GM11168 (cell line): Measurements from ENCODE around the gene MYO10.
"Not testable (repeated sequence)": the region's sequence is repeated elsewhere in the genome, so short reads cannot be mapped to it uniquely, and the experiment has no call there.

ENCODE experiments used
- in situ Hi-C: fragments of 300-500 bp; cut with MboI; formaldehyde crosslinking; loops from one replicate; pipeline ENCODE4 v1.12.0; 2022; ENCODE audit warnings: low sequenced_read_pairs; ENCODE audit not compliant: unreplicated experiment

Gene MYO10

DNA sequence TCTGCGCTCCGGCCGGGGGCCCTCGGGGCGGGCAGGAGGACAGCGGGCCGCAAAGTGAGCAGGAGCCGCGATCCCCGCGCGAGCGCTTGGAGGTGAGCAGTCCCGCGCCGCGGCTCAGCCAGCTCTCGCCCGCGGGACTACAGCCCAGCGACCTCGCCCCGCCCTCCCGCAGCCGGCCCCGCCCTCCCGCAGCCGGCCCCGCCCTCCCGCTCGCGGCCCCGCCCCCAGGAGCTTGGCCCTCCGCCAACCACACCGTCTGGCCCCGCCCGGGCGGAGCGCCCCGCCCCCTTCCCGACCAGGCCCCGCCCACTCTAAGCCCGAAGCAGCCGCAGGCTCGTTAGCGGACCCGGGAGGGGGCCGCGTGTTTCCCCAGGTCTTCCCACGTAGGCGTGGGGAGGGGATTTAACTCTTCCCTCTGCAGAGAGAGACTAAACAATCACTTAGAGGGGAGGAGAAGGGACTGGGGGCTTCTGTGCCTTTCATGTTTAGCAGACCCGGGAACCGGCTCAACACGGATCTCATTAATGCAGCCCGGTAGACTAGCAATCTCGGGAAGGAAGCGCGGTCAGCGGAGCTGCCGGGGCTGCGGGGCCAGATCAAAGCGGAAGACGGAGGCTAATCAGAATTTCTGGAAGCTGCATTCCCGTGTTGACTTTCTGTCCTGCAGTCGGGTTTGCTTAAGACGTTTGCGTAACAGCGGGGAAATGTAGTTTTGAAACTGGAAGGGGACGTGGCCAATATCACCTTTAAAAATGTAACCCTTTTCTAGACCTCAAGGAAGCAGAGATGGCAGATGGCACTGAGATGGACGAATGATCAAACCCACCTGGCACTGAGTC is at the start of gene MYO10:
TSS of gene MYO10 (minus strand) at position 139 of the 839 bp plus-strand sequence. CDS start 480 bp downstream, outside the sequence.
- in situ Hi-C loops = no loop called here

DNA sequence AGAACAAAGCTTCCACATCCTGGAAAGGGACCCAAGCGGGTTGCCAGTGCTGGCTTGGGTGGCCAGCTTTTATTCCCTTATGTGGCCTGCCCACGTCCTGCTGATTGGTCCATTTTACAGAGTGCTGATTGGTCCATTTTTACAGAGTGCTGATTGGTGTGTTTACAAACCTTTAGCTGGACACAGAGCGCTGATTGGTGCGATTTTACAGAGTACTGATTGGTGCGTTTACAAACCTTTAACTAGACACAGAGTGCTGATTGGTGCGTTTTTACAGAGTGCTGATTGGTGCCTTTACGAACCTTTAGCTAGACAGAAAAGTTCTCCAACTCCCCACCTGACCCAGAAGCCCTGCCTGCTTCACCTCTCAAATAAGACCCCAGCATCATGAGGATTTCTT is 49.2 kb upstream of the MYO10 start:
- in situ Hi-C loops = not testable (repeated sequence)

DNA sequence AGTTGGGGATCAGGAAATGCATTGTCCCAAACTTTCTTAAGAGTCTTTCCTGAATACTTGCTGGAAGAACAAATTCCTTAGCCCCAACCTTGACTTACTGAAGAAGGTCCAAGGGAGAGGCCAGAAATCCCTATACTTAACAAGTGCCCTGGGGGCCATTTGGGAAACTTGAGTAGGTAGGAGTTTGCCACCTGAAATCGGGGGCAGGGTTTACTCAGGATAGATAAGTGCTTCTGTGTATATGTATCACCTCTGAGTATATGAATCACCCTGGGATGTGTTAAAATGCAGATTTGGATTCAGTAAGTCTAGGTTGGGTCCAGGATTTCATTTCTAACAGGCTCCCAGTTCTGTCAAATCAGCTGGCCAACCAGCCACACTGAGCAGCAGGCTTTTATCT is 47.9 kb upstream of the MYO10 start:
- in situ Hi-C loops = no loop called here

DNA sequence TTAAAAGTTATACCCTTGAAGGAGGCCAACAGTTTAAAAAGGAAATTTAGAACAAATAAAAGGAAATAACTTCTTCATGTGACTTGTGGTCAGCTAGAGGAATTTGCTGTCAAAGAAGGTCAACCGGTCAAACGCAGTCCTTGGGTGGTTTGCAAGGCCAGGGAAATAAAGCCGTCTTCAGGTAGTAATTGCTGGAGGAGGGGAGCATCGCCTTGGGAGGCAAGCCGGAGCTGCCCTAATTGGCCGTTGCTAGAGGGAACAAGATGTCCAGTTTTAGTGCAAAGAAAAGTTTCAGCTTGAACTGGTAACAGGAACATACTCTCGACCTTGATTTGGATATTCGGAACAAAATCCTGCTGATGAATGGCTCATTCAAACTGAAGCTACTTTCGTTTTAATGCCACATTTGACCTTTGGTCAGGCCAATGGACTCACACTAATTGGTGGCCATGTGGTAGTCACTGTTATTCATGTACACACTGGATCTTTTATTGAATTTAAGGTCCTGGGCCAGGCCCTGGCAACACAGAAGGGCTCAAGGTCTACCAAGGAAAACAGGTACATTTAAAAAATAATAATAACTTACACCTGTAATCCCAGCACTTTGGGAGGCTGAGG is 47.0 kb upstream of the MYO10 start:
- in situ Hi-C loops = no loop called here

DNA sequence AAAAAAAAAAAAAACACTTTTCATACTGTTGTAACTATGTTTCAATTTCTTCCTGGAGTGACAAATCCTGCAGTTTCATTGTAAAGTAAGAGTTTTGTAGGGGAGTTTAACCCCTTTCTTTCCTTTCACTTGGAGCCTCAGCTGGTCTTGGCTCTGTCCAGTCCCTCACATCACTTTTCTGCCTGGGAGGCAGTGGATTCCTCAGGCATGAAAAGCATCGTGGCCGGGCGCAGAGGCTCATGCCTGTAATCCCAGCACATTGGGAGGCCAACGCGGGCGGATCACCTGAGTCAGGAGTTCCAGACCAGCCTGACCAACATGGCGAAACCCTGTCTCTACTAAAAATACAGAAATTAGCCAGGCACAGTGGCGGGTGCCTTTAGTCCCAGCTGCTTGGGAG is 45.6 kb upstream of the MYO10 start:
- in situ Hi-C loops = no loop called here

DNA sequence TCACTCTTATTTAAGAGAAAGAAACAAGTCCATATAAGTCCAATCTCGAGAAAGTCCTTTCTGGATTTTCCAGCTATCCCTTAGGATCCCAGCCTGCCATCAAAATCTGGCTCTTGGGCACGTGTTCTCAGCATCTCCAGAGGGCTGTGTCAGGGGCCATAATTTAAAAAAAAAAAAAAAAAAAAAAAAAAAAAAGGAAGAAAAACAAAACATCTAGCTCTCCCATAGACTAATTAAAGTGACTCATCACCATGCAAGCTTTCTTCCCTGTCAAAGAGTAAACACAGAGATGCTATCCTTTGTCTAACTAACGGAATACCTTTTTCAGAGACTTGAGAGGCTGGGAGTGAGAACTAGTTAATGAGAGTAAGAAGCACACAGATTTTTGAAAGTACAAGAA is 44.9 kb upstream of the MYO10 start:
- in situ Hi-C loops = no loop called here

DNA sequence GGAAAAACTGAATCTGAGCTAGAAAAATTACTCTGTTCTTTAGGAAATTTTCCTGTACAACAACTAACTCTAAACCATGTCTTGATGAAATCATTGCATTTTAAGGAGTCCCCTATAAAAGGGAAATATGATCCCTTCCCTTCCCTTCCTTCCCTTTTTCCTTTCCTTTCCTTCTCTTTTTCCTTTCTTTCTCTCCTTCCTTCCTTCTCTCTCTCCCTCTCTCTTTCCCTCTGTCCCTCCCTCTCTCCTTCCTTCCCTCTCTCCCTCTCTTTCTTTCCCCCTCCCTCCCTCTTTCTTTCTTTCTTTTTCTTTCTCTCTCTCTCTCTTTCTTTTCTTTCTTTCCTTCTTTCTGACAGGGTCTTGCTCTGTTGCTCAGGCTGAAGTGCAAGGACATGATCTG is 42.2 kb upstream of the MYO10 start:
- in situ Hi-C loops = no loop called here

DNA sequence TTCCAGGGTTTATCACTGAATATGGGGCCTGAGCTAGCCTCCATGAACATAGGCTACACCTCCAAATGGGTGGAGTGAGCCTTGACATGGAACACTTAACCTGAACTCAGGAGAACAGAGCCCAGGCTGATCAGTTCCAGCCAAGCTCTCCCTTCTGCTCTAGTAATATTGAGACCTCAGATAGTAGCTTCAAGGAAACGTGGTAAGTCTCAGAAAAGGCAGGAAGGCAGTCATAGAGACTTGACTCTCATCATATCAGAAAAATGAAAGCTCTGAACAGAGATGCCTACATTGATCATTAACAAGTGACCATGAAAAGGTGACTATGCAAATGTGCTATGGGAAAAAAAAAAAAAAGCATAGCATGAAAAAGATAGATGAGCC is 40.5 kb upstream of the MYO10 start:
- in situ Hi-C loops = no loop called here

DNA sequence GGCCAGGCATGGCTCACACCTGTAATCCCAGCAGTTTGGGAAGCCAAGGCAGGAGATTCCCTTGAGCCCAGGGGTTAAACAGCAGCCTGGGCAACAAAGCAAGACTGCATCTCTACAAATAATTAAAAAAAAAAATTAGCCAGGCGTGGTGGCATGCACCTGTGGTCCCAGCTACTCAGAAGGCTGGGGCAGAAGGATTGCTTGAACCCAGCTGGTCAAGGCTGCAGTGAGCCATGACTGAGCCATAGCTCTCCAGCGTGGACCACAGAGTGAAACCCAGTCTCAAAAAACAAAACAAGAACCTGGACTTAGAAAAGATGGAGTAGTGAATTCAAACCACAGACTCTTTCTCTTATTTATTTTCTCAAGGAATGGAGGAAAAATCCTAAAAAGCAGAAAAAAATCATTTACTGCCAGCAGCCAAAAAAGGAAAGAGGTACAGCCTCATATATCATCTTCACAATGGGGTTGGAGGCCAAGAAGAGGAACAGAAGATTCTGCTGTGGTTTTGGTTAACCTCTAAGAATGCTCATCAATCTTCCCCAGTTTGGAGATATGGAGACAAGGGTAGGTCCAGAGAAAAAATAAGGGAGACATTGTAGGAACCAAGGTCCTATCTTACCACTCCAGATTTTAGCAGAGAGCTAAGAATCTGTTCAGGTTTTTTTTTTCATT is 40.0 kb upstream of the MYO10 start:
- in situ Hi-C loops = no loop called here

DNA sequence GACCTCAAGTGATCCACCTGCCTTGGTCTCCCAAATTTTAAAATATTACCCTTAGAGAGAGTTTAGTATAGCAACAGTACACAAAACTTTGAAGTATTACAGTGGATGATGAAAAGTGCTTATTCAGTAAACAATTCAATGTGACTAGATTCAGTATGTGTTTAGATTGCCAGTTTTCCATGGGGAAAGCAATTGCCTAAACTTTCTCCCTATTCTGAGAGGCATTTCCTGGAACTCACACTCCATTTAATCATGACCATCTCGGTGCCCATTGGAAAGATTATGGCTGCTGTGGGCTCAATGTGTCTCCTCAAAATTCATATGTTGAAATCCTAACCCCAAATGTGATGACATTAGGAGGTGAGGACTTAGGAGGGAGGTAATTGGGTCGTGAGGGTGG is 38.9 kb upstream of the MYO10 start:
- in situ Hi-C loops = no loop called here

DNA sequence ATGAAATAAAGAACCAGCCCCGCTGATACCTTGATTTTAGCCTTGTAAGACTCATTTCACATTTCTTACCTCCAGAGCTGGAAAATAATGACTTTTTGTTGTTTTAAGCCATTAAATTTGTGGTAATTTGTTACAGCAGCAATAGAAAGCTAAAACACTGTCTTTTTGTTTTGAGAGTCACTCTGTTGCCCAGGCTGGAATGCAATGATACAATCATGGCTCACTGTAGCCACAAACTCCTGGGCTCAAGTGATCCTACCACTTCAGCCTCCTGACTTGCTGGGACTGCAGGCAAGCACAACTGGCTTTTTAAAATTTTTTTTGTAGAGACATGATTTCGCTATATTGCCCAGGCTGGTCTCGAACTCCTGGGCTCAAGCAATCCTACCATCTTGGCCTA is 34.7 kb upstream of the MYO10 start:
- in situ Hi-C loops = no loop called here

DNA sequence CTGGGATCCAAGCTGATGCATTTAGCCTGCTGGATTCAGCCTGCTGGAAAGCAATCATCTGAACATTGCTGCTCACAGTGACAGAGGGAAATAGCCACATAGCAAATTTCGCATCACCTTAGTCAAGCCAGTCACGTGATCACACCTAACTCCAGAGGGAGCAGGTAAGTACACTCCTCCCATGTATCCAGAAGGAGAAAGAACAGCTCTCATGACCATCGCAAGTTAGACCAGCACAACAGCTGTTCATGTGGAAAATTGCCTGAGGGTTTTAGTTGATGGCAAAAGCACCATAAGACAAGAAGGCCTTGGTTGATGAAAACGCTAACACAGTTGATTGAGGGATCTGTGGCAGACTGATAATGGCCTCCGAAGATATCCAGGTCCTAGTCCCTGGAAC is 34.2 kb upstream of the MYO10 start:
- in situ Hi-C loops = no loop called here

DNA sequence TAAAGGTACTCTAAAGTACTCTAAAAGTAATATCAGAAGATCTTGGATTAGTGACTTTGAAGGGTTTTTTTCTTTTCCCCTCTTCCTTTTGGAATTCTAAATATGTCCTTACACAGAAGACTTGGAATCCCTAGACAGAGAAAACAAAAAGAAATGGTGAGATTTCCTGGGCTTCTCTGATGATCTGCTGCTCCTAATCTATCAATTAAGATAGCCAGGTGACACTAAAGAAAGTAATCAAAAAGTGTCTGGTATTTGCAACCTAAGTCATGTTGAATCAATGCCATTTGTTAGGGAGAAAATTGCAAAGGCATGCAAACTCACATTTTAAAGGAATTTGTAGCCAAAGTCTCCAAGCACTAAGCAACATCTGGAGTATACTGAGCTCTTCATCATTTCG is 29.5 kb upstream of the MYO10 start:
- in situ Hi-C loops = no loop called here

DNA sequence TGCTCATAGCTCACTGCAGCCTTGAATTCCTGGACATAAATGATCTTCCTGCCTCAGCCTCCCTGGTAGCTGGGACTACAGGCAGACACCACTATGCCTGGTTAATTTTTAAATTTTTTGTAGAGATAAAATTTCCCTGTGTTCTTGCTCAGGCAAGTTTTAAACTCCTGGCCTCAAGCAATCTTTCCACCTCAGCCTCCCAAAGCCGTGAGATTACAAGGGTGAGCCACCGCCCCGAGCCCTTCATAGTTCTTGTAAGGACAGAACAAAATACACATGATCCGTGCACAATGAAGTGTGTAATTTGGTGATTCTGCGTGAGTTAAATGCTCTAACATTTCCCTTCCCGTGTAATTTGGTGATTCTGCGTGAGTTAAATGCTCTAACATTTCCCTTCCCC is 27.7 kb upstream of the MYO10 start:
- in situ Hi-C loops = no loop called here

DNA sequence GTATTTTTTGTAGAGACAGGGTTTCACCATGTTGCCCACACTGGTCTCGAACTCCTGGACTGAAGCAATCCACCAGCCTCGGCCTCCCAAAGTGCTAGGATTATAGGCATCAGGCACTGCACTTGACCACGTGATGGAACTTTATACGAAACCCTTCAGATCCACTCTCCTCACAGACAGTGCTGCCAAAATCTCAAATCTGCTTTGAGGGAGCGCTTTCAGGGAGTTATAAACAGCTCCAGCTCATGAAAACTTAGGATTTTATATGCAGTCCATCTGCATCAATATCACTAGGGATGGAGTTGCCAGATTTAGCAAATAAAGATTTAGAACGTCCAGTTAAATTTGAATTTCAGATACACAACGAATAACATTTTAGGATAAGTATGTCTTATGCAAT is 25.0 kb upstream of the MYO10 start:
- in situ Hi-C loops = no loop called here

DNA sequence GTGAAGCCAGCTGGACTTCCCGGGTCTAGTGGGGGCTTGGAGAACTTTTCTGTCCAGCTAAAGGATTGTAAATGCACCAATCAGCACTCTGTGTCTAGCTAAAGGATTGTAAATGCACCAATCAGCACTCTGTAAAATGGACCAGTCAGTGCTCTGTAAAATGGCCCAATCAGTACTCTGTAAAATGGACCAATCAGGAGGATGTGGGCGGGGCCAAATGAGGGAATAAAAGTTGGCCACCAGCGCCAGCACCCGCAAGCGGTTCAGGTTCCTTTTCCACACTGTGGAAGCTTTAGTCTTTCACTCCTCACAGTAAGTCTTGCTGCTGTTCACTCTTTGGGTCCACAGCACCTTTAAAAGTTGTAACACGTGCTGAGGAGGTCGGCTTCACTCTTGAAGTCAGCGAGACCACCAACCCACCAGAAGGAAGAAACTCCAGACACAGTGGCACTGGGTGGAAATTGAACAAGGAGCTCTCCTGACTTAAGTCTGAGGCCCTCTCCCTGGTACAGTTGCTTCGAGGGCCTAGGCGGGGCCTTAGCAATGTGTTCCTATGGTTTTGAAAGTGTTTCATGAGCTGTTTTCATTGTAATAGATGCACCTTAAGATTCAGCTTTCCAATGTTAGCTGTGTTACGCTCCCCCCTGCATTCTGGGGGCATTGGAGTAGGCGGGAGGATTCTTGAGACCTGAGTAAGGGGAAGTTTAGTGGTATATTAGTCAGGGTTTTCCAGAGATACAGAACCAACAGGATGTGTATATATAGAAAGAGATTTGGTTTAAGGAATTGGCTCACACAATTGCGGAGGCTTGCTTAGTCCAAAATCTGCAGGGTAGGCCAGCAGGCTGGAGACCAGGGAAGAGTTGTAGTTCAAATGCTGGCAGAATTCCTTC is 21.5 kb upstream of the MYO10 start:
- in situ Hi-C loops = no loop called here

DNA sequence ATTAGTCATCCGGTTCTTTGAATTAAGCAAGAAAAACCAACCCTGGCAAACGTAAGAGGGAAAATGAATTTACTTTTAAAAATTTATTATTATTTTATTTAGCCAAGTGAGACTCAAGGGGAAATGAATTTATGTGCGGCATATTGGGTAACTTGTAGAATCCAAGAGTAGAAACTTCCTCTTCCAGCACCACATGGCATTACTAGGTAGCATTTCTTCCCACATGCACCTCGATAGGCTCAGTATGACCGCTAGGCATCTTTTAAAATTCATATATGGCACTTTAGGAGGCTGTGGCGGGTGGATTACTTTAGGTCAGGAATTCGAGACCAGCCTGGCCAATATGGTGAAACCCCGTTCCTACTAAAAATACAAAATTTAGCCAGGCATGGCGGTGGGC is 17.6 kb upstream of the MYO10 start:
- in situ Hi-C loops = no loop called here

DNA sequence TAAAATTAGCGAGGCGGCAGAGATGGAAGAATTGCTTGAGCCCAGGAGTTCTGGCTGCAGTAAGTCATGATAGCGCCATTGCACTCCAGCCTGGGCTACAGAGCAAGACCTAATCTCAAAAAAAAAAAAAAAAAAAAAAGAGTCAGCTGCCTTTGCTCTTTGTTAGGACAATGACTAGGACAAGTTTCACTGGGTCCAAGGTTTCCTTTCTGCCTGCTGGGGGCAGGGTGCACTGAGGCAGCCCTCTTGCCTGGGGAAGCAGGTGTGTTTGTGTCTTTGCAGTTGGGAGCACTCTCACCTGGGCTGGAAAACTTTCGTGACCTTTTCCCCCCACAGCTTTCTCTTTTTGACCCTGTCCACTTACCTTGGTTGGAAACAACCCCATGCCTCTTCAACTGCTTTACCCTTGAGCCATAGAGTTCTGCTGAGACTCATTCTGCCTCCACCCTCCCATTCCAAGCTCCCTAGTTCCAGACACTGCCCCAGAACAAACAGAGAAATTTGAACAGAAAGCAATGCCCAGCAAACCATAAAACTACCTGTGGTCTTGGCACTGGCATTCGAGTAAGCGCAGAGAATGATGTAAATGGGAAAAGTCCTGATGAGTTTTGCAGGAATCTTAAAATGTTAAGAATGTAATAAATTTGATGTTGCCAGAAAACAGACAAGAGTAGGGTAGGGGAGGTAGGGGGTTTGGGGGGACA is 17.0 kb upstream of the MYO10 start:
- in situ Hi-C loops = no loop called here

DNA sequence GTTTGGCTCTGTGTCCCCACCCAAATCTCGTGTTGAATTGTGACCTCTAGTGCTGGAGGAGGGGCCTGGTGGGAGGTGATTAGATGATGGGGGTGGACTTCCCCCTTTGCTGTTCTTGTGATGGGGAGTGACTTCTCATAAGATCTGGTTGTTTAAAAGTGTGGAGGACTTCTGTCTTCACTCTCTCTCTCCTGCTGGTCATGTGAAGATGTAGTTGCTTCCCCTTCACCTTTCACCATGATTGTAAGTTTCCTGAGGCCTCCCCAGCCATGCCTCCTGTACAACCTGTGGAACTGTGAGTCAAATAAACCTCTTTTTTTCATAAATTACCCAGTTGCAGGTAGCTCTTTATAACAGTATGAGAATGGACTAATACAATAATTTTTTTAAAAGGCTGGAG is 10.6 kb upstream of the MYO10 start:
- in situ Hi-C loops = no loop called here
